Spinal cord (tissue), 10 donors: ENCODE results near the gene CFAP126. TPM values are rescaled to one million over a fixed set of nuclear protein-coding genes. Genes with fewer than 3 reads are reported as not detected.
"Not testable (repeated sequence)": the region's sequence is repeated elsewhere in the genome, so short reads cannot be mapped to it uniquely, and the experiment has no call there.

Experiments
- DNase-seq, 6 donors: peaks; one replicate each; pipeline versions ENCODE4 v3.0.0 to v3.0.0-alpha.2; 2013 to 2015; ENCODE audit warnings: low spot score in 6 of 6, low read depth in 4 of 6
- H3K27ac ChIP-seq: one replicate; pipeline ENCODE4 v1.5.1; 2013; ENCODE audit warnings: low read depth, low read length, control low read depth
- H3K27me3 ChIP-seq: one replicate; pipeline ENCODE4 v1.6.1; 2013; ENCODE audit warnings: low read length; ENCODE audit not compliant: control insufficient read depth, insufficient read depth
- H3K36me3 ChIP-seq: one replicate; pipeline ENCODE4 v1.6.1; 2013; ENCODE audit warnings: low read length; ENCODE audit not compliant: control insufficient read depth, insufficient read depth
- H3K4me1 ChIP-seq: one replicate; pipeline ENCODE4 v1.6.1; 2013; ENCODE audit warnings: low read length; ENCODE audit not compliant: control insufficient read depth, insufficient read depth
- H3K4me3 ChIP-seq: one replicate; pipeline ENCODE4 v1.5.1; 2013; ENCODE audit warnings: low read depth, low read length, control low read depth
- H3K9me3 ChIP-seq: one replicate; pipeline ENCODE4 v1.6.1; 2013; ENCODE audit warnings: low read length; ENCODE audit not compliant: control insufficient read depth, insufficient read depth
- WGBS: methylation state at CpG from one replicate; pipeline ENCODE4 v1.1.5; 2013; ENCODE audit warnings: missing lambda C conversion rate; ENCODE audit not compliant: insufficient coverage; 5-methylcytosine and 5-hydroxymethylcytosine counted together
- long read RNA-seq, 4 donors: transcript quantifications; one replicate each; lab custom pipeline, GENCODE V29; 2026
- polyA plus RNA-seq, 2 donors: library from polyadenylated mRNA; unstranded; fragments of 120-200 nt; gene quantifications; one replicate each; pipeline ENCODE4 v1.2.1, GENCODE V29; 2013; ENCODE audit not compliant: insufficient read length in 2 of 2
- total RNA-seq, 2 donors: library from RNA; depleted of rRNA in 1 of 2; stranded (reverse); fragments of 120-200 nt in 1 of 2; fragments of >200 nt in 1 of 2; gene quantifications; one replicate each; pipeline versions ENCODE4 v1.2.3 to v1.2.4, GENCODE V29; 2013 to 2014
- donor health status: healthy.

The CFAP126 gene
- 10 to 100 TPM in 1 of 2 donors, 1 to 10 TPM in 1; 2.3 to 36.8 TPM for total RNA-seq
- 10 to 100 TPM; 20.3 to 39.3 TPM for polyA plus RNA-seq
- long read RNA-seq, donor 1, partial matches to known transcripts: 0 of 3 reads
- long read RNA-seq, donor 1, other reads (novel, unspliced or antisense): 0 of 3 reads
- long read RNA-seq, donor 2, transcript CFAP126-201 (5 exons, 774 nt): major isoform, 6 of 6 reads
- long read RNA-seq, donor 2, partial matches to known transcripts: 0 of 6 reads
- long read RNA-seq, donor 2, other reads (novel, unspliced or antisense): 0 of 6 reads
- long read RNA-seq, donor 3, transcript CFAP126-201 (5 exons, 774 nt): major isoform, 6 of 6 reads
- long read RNA-seq, donor 3, partial matches to known transcripts: 0 of 6 reads
- long read RNA-seq, donor 3, other reads (novel, unspliced or antisense): 0 of 6 reads
- long read RNA-seq, donor 4, partial matches to known transcripts: 0 of 3 reads
- long read RNA-seq, donor 4, other reads (novel, unspliced or antisense): 0 of 3 reads

DNA sequence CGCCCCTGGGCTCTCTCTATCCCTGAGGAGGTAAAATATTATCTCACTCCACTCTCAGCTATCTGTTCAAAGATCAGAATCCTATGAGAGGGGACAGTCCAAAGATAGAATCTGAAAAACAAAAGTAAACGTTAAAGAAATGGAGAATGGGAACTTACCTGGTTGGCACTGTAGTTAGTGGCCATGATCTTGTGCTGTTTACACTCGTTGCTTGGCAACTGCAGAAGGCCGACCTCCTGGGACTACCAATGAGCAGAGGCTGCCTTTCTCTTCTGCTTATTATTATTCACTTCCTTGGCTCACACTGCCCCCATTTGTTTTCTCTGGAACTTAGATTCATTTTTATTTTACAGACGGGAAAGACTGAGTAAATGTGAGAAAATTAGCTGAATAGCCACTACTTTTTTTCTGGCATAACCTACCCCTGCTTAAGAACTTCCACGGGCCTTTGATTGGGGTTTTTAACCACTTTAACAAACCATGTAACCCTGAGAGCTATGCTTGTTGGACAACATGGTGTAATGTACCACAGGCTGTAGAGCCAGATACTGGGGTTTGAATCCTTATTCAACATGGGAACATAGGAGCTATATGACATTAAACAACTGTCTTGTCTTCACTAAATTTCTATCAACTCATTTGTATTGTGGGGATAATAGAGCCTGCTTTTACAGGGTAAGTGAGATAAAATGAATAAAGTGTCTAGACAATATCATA is at the start of gene CFAP126:
CFAP126 (minus strand) TSS at position 193 of the 717 bp plus-strand sequence; CDS start at position 185, 8 bp downstream.
- WGBS: 10% methylated on average over 2 of the region's 6 CpGs

GRCh38 chr1:161413050-161413449 is 45.4 kb upstream of the CFAP126 start:
- H3K4me3 ChIP-seq, H3K27ac ChIP-seq, DNase-seq, H3K36me3 ChIP-seq, H3K27me3 ChIP-seq, H3K9me3 ChIP-seq, H3K4me1 ChIP-seq: not testable (repeated sequence)
- no CpG with 5 or more reads among the region's 7 CpGs for WGBS

More for the DNA sequence above, at the start of gene CFAP126:
- no peak within 1 kb of the TSS for H3K4me3 ChIP-seq
- peak within 1 kb of the TSS; percentile 57 for H3K27ac ChIP-seq
- H3K27me3 ChIP-seq: no peaks in the 10 kb centered on the region
- no peaks in the 10 kb centered on the region for H3K9me3 ChIP-seq
- DNase-seq: peak in 5 of 6 donors; percentile 56 to 95 (median 65)
- H3K36me3 ChIP-seq: no peaks in the 10 kb centered on the region
- H3K4me1 ChIP-seq: no peaks in the 10 kb centered on the region

DNA sequence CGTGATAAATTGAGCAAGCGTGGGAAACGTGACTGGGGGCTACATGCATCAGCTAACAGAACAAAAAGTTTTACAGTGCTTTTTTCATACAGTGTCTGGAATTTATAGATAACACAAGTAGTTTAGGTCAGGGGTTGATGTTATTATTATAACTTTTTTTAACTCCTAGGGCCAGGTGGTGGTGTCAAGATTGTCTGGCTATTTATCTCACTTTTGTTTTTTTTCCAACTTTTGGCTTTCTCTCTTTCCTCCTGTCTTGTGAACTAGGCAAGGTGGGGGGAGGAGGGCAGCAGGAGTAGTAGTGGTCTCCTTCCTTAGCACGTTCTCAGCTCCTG is 42.9 kb upstream of the CFAP126 start:
- WGBS: no CpG with 5 or more reads among the region's 4 CpGs
- not testable (repeated sequence) for H3K4me1 ChIP-seq, DNase-seq, H3K27me3 ChIP-seq, H3K27ac ChIP-seq, H3K36me3 ChIP-seq, H3K9me3 ChIP-seq, H3K4me3 ChIP-seq

DNA sequence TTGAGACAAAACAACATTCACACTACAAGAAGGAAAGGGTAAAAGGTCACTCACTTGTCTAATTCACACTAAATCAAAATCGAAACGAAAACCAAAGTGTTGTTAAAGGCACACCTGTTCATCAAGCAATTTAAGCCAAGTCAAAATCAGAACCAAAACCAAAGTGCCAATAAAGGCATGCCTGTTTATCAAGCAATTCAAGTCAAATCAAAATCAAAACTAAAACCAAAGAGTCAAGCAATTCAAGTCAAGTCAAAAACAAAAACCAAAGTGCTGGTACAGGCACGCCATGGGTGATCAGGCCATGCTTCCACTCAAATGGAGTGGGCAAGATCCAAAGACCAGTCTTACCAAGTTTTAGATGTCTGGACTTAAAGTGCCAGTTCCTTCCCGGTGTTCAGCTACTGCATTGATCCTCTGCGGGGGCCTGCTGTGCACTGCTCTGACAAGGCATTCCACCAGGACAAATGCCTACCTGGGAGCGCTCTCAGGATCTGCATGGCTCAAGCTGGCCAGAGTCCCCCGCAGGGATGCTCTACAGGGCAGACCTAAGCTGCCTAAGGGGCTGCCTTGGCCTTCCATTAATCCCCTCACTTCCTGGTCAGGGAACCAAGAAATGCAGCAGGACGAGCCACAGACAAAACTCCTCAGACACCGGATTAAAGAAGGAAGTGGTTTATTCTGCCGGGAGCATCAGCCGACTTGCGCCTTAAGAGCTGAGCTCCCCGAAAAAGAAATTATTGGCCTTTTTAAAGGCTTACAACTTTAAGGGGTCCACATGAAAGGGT is 42.4 kb upstream of the CFAP126 start:
- H3K4me1 ChIP-seq, H3K4me3 ChIP-seq, H3K27ac ChIP-seq, H3K27me3 ChIP-seq, H3K36me3 ChIP-seq, DNase-seq, H3K9me3 ChIP-seq: not testable (repeated sequence)
- WGBS: 71% methylated on average over 10 of the region's 13 CpGs

DNA sequence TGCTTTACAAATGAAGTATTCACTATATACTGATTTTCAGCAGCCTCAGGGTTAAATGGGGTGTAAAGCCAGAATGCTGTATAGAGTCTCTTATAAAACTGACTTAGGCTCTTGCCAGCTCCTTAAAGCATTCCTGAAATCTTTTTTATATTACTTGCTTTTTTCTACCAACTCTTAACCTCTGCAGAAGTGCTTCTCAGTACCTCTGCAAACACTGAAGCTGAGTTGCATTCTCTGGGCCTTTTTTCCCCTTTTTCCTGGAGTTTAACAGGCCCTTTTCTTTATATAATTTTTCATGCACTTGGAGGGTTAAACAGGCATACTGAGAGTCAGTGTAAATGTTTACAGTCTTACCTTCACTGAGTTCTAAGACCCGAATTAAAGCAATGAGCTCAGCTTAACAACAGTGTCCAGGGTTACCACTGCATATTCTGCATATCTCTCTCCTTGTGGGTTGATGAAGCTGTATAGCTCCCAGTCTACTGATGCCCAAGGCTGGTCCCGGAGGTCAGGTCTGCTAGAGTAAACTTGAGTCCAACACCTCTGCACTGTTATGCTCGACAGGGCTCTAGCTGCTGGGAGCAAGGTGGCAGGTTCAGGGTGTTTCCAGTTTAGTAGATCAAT is 40.9 kb upstream of the CFAP126 start:
- Histone ChIP-seq H3K4me1 (no peaks in the 10 kb centered on the region), H3K27me3 (no peaks in the 10 kb centered on the region), H3K36me3 (peaks cover 2% of the 10 kb centered on the region), H3K4me3 (no peak overlapping the region), H3K27ac (no peak overlapping the region), H3K9me3 (no peaks in the 10 kb centered on the region)
- 78% methylated on average over 3 of the region's 3 CpGs for WGBS
- DNase-seq: no peak

- DNase-seq: no peak
- Histone ChIP-seq H3K27ac (no peak overlapping the region), H3K4me1 (no peaks in the 10 kb centered on the region), H3K4me3 (no peak overlapping the region), H3K36me3 (peaks cover 2% of the 10 kb centered on the region), H3K9me3 (no peaks in the 10 kb centered on the region), H3K27me3 (no peaks in the 10 kb centered on the region)
- 70% methylated on average over 3 of the region's 6 CpGs for WGBS
Measured at GRCh38 chr1:161407451-161407985, 39.8 kb upstream of the CFAP126 start.

- H3K27me3 ChIP-seq, DNase-seq, H3K4me1 ChIP-seq, H3K27ac ChIP-seq, H3K36me3 ChIP-seq, H3K4me3 ChIP-seq, H3K9me3 ChIP-seq: not testable (repeated sequence)
- WGBS: 95% methylated on average over 4 of the region's 17 CpGs
Measured at GRCh38 chr1:161406551-161406950, 38.9 kb upstream of the CFAP126 start.

- H3K9me3 ChIP-seq: no peaks in the 10 kb centered on the region
- no peak for DNase-seq
- H3K36me3 ChIP-seq: peaks cover 2% of the 10 kb centered on the region
- H3K27me3 ChIP-seq: no peaks in the 10 kb centered on the region
- WGBS: 62% methylated on average over 7 of the region's 11 CpGs
- H3K4me1 ChIP-seq: peaks cover 6% of the 10 kb centered on the region
- no peak overlapping the region for H3K27ac ChIP-seq
- no peak overlapping the region for H3K4me3 ChIP-seq
Measured at GRCh38 chr1:161404051-161404597, 36.4 kb upstream of the CFAP126 start.

DNA sequence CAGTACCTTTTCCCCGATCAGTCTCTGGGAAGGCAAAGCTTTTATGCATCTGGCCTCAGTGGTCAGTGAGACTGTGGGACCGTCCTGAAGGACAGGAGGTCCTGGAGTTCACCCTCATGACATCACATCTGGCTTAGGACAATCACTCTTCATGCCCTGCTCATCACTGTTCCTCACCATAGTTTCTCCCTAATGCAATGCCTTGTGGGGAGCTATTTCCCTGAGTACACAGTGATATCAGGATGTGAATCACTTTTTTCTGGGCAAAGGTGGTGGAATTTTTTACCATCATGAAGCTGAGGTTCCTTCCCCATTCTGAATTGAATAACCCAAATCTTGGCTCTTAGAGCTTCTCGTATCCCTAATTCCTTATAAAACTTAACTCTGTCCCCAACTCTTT is 34.8 kb upstream of the CFAP126 start:
- Histone ChIP-seq H3K27ac (no peak overlapping the region), H3K4me1 (peaks cover 15% of the 10 kb centered on the region), H3K9me3 (no peaks in the 10 kb centered on the region), H3K4me3 (no peak overlapping the region), H3K36me3 (peaks cover 2% of the 10 kb centered on the region), H3K27me3 (no peaks in the 10 kb centered on the region)
- DNase-seq: no peak
- 80% methylated on average over 3 of the region's 3 CpGs for WGBS
